ENCODE measurements around the gene CAPN9.
"Not testable (repeated sequence)": the region's sequence is repeated elsewhere in the genome, so short reads cannot be mapped to it uniquely, and the experiment has no call there.

The CAPN9 gene, protein sequence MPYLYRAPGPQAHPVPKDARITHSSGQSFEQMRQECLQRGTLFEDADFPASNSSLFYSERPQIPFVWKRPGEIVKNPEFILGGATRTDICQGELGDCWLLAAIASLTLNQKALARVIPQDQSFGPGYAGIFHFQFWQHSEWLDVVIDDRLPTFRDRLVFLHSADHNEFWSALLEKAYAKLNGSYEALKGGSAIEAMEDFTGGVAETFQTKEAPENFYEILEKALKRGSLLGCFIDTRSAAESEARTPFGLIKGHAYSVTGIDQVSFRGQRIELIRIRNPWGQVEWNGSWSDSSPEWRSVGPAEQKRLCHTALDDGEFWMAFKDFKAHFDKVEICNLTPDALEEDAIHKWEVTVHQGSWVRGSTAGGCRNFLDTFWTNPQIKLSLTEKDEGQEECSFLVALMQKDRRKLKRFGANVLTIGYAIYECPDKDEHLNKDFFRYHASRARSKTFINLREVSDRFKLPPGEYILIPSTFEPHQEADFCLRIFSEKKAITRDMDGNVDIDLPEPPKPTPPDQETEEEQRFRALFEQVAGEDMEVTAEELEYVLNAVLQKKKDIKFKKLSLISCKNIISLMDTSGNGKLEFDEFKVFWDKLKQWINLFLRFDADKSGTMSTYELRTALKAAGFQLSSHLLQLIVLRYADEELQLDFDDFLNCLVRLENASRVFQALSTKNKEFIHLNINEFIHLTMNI

DNA sequence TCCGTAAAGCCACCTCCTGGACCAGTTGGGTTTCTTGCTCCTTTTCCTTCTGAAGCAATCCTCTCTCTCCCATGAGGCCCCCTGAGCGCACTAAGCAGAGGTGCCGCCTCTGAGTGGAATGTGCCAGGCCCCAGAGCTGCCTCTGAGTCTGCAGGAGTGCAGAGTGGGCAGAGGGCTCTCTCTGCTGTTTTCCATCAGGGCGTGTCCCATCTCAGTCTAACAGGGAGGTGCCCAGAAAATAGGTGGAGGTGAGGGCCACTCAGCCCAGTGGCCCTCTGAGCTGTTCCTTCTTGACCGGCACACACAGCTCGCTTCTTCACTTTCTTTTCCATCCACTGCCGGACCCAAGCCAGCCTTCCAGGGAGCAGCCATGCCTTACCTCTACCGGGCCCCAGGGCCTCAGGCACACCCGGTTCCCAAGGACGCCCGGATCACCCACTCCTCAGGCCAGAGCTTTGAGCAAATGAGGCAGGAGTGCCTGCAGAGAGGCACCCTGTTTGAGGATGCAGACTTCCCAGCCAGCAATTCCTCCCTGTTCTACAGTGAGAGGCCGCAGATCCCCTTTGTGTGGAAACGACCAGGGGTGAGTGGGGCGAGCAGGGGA, at the start of gene CAPN9:
Gene CAPN9, plus strand, starts transcription at position 262 of the 604 bp plus-strand sequence. Its CDS starts 109 bp downstream, at position 371.
- DNase-seq (ENCODE audit: low read depth in 2 of 2) = no peak

DNA sequence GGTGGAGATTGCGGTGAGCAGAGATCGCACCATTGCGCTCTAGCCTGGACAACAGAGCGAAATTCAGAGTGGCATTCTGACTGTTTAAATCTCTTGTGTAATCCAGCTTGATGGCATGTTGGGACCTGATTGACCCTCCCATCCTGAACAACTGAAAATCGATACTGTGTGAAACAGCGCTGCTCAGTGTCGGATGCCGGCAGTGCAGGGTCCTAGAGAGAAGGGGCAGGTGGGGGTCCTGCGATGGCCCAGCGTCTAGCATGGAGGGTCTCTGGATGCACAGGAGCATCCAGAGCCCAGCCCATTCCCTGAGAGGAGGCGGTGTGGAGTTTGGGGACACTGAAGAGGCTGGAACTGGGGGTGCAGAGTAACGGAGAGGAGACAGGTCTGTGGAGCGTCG, 49.1 kb upstream of the CAPN9 start:
- DNase-seq (ENCODE audit: low read depth in 2 of 2) = no peak

DNA sequence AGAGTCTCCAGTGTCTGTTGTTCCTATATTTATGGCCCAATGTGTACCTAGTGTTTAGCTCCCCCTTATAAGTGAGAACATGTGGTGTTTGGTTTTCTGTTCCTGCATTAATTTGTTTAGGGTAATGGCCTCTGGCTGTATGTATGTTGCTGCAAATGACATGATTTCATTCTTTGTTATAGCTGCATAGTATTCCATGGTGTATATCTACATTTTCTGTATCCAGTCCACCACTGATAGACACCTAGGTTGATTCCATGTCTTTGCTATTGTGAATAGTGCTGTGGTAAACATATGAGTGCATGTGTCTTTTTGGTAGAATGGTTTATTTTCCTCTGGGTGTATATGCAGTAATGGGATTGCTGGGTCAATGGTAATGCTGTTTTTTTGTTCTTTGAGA, 48.2 kb upstream of the CAPN9 start:
- not testable (repeated sequence) for DNase-seq (ENCODE audit: low read depth in 2 of 2)

DNA sequence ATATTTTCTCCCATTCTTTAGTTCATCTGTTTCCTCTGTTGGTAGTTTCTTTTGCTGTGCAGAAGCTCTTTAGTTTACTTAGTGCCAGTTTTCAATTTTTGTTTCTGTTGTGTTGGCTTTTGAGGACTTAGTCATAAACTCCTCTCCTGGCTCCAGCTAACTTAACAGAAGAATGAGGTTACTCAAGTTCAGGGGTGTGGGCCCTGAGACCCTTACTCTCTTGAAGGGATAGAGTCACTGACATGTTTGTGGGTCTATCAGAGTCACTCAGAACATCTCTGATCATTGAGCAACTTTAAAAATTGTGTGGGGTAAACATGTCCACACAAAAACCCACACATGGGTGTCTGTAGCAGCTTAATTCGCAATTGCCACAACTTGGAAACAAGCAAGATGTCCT, 47.5 kb upstream of the CAPN9 start:
- DNase-seq (ENCODE audit: low read depth in 2 of 2) = no peak

DNA sequence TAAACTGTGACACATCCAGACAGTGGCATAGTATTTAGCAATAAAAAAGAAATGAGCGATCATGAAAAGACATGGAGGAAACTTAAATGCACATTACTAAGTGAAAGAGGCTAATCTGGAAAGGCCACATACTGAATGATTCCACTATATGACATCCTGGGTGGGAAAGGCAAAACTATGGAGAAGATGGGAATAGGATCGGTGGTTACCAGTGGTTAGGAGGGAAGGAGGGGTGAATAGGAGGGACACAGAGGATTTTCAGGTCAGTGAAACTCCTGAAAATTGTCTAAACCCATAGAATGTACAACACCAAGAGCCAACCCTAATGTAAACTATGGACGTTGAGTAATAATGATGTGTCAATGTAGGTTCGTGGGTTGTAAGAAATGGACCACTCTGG, 47.1 kb upstream of the CAPN9 start:
- no peak for DNase-seq (ENCODE audit: low read depth in 2 of 2)

DNA sequence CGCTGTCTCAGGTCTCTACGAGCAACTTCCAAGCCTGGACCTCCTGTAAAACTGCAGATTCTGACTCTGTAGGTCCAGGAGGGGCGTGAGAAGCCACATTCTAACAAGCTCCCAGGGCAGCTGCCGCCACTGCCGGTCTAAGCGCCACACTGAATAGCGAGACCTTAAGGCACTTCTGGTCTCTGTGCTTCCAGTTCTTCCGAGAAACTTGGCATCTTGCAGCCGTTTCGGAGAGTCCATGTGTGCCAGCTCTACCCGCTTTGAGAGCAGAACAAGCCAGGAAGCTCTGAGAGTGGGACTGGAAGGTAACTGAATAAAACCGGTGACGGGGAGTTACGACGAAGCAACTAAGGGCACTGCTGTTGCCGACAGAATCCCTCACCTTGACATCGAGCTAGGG, 45.8 kb upstream of the CAPN9 start:
- DNase-seq (ENCODE audit: low read depth in 2 of 2) = no peak

DNA sequence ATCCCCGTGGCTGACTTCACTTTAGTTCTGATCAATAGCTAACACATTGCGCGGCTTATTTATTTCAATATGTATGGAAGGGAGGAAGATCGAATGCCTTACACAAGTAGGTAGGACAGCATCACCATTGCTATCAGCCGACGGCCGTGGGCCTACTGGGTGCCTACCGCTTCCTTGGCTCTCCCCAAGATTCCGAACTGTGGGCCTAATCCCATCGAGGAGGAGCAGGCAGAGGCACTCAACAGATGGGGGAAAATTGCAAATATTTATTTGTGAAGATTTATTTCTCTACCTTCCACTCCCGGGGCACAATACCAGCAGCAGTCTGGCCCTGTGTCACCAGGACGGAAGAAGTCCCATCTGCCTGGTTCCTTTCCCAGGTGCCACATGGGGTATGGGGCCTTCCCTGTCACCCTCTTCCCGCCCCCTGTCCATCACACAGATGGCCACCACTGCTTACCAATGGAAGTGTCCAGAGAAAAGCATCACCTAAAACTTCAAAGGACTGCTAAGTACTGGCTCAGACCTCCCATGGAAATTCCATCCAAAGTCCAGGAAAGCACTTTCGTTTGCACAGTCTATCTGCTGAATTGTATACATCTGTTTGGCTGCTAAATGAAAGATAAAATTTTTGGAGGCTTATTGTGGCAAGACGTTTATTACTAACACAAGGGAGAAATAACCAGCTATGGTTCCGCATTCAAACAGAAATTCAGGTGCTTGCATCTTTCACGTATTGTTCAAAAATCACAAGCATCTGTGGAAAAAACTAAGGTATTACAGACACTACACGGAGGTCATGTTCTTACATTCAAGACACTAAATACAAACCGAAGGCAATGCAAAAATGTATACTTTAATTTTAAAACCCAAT, 45.1 kb upstream of the CAPN9 start:
- no peak for DNase-seq (ENCODE audit: low read depth in 2 of 2)

DNA sequence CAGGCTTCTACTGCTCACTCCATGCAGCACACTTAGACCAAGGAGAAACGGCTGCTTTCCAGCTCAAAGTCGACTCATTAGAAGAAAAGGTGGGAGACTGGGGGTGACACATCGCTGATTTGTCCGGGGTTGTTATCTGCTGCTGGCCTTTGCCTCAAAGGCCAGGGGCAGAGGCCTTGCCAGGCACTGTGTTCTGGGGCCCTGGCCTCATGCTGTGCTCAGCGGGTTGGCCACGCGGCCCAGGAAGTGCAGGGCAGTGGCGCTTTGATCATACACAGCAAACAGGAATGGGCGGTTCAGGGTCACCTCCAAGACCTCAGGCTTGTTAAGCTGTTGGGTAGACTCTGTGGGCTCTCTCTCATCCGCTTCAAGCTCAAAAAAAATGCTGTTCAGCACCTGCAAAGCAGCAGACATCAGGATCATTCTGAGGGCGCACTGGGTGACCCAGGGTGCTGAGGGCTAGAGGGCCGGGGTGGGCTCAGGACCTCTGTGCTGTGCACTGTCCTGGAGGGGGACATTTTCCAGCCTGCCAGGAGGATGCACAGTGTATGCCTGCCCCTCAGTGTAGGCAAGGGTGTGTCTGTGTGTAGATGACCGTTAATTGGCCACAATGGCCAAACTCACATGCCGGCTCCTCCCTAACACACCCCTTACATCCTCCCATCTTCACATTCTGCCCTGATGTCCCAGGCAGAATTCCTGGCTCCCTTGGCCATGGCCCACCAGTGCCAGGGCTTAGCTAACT, 44.1 kb upstream of the CAPN9 start:
- no peak for DNase-seq (ENCODE audit: low read depth in 2 of 2)

DNA sequence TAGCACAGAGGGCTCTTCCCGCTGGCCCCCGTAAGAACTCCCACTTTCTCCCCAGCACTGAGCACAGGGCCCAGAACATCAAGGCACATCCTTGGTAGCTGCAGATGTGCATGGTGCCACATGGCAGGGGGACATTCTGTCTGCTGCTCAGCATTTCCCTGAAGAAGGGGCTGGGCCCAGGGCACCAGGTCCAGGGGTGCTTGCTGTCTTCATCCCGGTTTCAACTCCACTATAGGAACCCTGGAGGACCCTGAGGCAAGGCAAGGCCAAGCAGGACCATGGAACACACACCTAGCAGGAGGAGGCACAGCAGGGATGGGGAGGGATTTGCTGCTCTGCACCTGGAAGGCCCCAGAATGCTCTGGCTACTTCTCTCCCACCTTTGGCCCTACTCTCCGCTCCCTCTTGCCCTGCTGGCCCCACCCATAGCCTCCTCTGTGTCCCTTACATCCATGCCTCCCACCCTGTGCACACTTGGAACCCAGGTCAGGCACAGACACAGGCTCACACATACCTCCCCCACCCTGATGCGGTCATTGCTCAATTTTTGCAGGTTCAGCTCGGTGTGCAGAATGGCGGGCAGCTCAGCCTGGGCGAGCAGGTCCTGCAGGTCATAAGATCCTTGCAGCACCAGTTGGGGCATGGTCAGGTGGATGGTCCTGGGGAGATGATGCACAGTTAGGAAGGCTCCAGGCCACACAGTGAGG, 43.4 kb upstream of the CAPN9 start:
- DNase-seq (ENCODE audit: low read depth in 2 of 2) = no peak

DNA sequence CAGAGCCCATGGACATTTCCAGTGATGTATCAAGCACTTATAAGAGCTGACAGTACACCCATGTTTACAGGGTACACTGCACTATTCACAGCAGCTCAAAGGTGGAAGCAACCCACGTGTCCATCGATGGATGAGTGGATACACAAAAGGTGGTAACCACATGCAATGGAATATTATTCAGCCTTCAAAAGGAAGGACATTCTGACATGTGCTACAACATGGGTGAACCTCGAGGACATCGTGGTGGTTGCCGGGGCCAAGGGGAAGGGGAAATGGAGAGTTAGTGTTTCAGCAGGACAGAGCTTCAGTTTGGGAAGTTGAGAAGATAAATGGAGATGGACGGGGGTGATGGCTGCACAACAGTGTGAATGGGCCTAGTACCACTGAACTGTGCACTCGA, 42.4 kb upstream of the CAPN9 start:
- no peak for DNase-seq (ENCODE audit: low read depth in 2 of 2)

DNA sequence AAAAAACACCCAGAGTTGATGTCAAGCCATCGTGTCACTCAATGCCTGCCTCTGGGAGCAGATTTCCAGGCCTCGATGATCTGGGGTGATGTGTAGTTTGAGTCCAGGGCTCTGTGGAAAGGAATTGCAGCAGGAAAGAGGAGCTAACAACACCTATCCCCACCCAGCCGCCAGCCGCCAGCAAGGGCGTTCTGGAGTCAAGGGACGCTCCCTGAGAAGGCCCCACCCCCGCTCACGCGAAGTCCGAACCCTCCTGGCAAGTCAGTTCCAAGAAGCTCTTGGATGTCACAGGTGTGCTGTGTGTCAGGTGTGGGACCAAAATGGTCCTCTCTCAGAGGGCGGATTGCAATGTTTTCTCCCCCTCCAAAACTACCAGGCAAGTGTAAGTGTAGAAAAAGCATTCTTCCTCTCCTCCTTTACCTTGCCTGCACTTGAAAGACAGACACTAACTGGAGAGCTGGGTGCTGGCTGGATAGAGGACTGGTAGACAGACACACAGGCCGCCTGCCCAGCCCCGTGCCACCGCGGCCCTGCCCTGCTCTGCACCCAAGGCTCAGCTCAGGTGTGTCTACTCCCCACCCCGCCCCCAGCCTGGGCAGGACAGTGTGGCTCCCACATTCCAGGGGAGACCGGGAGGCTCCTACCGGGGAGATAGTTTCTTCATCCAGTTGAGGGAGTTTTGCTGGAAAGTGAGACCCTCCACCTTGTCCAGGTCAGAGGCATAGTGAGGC, 41.7 kb upstream of the CAPN9 start:
- no peak for DNase-seq (ENCODE audit: low read depth in 2 of 2)

DNA sequence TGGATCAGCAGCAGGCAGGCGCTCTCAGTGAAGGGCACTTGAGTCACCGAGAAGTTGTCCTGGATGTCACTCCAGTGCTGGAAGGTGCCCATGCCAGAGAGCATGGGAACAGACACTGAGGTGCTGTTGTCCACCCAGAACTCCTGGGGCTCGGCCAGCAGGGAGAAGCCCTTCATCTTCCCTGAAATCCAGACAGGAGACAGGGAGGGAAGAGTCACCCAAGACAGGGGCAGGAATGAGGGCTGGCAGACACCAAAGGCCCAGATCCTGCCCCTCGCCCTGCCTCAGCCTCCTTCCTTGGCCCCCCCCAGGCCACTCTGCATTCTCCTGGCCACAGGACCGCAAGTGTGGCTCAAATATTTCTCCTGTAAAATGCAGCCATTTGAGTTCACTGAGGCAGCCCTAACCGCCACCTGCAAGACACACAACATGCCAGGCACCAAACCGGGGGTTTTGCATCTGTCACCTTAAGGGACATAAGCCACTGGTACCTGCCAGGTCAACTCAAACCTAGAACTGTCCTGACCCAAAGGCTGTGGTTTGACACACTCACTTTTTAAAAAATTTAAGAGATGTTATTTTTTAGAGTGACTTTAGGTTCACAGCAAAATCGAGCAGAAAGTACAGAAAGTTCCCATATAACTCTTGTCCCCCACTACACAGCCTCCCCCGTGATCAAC, 41.0 kb upstream of the CAPN9 start:
- DNase-seq (ENCODE audit: low read depth in 2 of 2) = no peak

DNA sequence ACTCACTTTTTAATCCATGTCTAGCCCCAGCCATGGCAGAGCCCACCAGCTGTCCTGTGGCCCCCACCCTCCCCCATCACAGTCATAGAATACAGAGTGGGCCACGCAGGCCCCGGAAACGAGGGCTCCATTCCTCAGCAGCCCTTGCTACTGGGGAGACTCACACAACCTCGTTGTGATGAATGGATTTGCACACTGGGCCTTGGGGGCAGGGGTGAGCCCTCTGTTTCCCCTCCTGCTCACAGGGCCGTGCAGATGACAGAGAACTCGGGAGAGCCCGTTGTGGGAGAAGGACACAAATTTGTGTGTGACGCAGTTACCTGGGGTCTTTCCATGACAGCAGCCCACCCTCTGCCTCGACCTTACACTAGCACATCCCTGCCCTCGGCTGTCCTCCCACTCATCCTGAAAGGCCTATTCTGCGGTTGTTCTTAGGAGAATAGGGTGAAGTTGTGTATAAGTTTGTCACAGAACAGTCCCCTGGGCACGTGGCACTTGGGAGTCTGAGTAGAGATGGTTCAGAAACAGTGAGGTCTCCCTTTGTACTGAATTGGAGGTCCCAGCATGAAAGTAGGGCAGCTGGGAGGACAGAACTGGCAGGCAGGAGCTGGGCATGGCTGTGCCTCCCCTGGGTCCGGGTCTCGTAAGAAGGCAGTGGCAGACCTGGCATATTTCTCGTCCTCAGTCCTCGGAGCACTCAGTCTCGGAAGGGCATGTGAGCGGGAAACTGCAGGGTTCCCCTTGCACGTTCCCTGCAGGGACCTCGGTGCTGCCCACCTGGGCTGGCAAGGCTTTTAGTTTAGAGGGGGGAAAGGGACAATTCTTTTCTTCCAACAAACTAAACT, 40.1 kb upstream of the CAPN9 start:
- no peak for DNase-seq (ENCODE audit: low read depth in 2 of 2)

DNA sequence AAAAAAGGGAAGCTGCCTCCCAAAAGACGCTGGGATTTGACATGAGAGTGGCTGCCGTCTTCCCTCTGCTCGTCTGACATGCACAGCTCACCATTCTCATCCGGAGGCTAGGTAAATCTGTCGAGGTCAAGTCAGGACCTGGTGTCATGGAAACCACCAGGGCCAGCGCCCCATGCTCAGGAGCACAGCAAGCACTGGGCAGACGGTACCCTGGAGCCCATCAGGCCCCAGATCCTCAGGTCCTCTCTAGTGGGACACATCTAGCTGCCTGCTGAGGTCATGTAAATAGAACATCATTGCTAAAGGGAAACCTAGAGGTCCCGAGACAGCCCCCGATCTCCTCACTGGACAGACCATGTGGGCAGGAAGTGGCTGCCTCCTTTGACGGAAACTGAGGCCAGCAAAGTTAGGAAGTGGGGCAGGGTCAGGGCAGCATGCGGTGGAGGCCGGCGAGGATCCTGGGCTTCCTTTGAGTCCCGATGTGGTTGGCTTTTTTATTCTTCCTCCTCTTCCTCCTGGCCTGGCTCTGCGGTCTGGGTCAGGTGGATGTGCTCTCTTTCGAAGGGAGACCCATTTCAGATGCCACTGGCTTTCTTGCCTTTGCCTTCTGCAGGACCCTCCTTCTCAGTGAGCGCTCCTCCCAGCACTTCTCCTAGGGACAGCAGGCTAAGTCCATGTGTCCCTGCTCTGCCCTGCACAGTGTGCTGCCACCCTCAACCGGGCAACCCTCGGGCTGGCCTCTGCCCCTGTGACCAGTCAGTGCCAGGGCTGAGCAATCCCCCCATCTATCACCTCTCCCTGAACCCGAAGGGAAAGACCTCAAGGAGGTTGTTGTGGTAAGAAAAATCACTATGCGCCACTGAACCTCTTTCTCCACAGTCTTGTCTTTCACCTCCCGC, 39.2 kb upstream of the CAPN9 start:
- no peak for DNase-seq (ENCODE audit: low read depth in 2 of 2)

DNA sequence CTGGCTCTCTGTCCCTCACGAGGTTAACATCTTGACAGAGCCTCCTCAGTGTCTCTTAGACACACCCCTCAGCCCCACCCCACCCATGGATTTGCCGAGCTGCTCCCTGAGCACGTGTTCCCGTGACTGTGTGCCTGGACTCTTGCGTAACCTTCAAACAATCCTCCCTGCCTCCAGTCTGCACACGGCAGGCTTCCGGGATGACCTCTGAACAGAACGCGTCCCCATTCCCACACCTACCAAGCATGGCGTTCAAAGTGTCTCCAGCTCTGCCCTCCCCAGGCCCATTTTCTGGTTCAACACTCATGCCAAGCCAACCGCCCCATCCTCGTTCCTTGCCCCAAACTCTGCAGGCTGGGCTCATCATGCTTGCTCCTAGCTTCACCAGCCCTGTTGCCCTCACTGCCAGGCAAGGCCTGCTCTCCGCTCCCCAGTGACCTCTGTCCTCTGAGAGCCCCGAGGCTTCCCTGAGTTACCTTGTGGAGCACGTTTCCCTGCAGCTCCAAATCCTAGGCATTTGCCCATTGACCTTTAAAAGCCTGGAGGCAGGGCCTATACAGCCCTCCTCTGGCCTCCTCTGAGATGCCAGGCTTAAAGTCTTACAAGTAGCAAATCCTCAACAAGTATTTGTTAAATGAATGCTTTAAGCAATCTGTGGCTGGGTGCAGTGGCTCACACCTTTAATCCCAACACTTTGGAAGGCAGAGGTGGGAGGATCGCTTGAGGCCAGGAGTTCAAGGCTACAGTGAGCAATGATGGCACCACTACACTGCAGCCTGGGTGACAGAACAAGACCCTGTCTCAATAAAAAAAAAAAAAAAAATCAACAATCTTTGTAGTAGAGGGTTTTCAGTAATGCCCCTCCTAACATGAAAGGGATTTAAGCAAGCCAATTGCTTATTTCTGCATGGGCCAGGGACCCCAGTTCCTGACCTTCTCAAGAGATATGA, 38.3 kb upstream of the CAPN9 start:
- no peak for DNase-seq (ENCODE audit: low read depth in 2 of 2)

Measured in stimulated activated CD8-positive, alpha-beta memory T cell treated with anti-CD3 and anti-CD28 coated beads, Interleukin-7, amount 100 ng/mL, for 1 hour (primary cell).